ENCODE measurements around the gene CPVL. TPM values are rescaled to one million over a fixed set of nuclear protein-coding genes. Genes with fewer than 3 reads are reported as not detected.
A peak's percentile ranks its signal among the peaks of the same experiment; 100 is the strongest.

CPVL gene
- total RNA-seq, 1 donor from 2014 or later = 0.40 TPM

- DNase-seq (ENCODE audit: low read depth in 2 of 2) = no peak
Measured at GRCh38 chr7:29007127-29007526, 139.2 kb downstream of the CPVL start.

GRCh38 chr7:29005829-29006228, 140.5 kb downstream of the CPVL start:
- DNase-seq (ENCODE audit: low read depth in 2 of 2) = no peak

DNA sequence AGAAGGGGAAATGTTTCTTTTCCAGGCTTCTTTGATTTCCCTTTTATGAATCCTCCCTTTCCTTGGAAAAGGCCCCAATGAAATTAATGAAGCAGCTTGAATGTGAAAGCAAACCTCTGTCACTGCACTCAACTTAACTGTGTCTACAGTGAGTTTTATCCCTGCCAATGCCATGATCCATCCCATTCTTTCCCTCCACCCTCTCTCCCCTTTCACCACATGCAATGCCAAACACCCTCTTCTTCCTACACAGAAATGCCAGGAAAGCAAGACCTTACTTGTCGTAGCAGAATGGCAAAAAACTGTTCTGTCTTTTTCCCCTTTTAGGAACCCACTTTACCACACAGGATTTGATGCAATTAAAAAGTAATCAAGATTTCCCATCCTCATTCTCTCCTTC, 140.9 kb downstream of the CPVL start:
- DNase-seq (ENCODE audit: low read depth in 2 of 2) = no peak

GRCh38 chr7:29003703-29004102, 142.6 kb downstream of the CPVL start:
- no peak for DNase-seq (ENCODE audit: low read depth in 2 of 2)

GRCh38 chr7:29000717-29001076, 145.6 kb downstream of the CPVL start:
- no peak for DNase-seq (ENCODE audit: low read depth in 2 of 2)

- DNase-seq (ENCODE audit: low read depth in 2 of 2) = peak in 1 of 2 donors; percentile 8
Measured at GRCh38 chr7:28999895-29000716, 146.2 kb downstream of the CPVL start.

DNA sequence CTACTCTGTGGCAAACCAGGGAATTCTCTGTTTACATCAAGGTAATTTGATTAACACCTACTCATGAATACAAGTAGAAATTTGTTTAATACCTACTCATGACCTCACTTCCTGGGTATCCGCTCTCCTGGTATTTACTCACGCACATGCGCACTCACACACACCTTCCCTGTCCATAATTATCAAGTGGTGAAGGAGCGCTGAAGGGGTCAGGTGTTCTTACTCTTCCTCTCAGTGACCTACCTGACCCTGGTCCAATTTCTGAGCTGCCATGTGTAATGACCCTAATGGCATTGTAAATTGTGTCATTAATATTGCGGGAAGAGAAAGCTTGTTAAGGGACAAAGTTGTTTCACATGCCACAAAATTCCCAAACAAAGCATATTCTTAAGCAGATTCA, 146.9 kb downstream of the CPVL start:
- DNase-seq (ENCODE audit: low read depth in 2 of 2) = no peak

GRCh38 chr7:28998105-28998504, 148.2 kb downstream of the CPVL start:
- DNase-seq (ENCODE audit: low read depth in 2 of 2) = peak in 1 of 2 donors; percentile 10

GRCh38 chr7:28996836-28997235, 149.5 kb downstream of the CPVL start:
- DNase-seq (ENCODE audit: low read depth in 2 of 2) = peak in 1 of 2 donors; percentile 24

DNA sequence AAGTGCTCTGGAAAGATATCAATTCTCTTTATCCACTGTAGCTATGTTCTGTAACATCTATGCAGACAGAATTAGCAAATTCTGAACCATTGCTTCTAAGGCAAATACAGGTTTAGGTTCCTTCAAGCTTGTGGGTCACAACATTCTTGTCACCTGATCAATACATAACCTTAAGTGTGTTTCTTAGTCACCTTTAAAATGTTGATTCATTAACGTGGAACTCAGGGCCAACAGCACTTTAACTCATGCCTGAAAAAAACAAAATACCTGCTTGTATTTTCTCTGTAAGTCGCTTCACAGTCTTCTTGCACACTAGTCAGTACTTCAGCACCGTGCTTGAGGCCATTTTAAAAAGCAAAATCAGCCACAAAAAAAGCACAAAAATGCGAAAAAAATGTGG, 153.0 kb downstream of the CPVL start:
- DNase-seq (ENCODE audit: low read depth in 2 of 2) = no peak

DNA sequence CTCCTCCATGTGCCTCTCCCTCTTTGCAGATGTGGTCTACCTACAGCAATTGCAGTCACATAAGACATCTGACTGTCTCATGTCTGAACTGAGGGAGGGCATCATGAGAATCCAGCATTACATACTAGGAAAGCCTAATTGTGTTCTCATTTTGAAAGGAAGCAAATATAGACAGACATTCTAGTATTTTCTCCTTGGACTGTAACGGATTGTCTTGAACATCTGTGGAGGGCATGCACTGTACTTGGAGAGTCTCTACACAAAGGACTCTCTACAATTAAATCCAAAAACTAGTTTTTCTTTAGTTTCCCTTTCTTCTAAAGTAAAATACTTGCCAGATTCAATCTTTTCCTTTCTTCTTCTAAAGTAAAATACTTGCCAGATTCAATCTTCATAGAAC, 153.5 kb downstream of the CPVL start:
- DNase-seq (ENCODE audit: low read depth in 2 of 2) = no peak

GRCh38 chr7:28990200-28990960, 156.0 kb downstream of the CPVL start:
- no peak for DNase-seq (ENCODE audit: low read depth in 2 of 2)

- DNase-seq (ENCODE audit: low read depth in 2 of 2) = no peak
Measured at GRCh38 chr7:28989211-28989980, 156.9 kb downstream of the CPVL start.

- DNase-seq (ENCODE audit: low read depth in 2 of 2) = peak in 1 of 2 donors; percentile 86
Measured at GRCh38 chr7:28988810-28989209, 157.5 kb downstream of the CPVL start.

DNA sequence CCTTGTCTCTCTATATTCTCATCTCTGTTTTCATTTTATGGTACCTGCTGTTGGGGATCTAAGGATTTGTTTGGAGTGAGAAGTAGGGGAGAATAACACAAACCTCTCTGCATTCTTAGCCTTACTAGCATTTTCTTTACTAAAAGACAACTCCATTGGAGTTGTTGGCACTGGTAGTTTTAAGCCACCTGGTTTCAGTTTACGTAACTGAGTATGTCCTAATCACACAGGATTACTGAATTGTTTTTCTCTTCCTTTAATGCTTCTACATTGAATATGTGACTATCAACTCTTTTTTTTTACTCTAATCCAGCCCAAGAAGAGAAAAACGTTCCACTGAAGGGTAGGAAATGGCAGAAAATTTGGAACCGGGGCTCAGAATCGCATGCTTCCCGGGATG, 158.2 kb downstream of the CPVL start:
- no peak for DNase-seq (ENCODE audit: low read depth in 2 of 2)

GRCh38 chr7:28986765-28987110, 159.6 kb downstream of the CPVL start:
- peak in 1 of 2 donors; percentile 6 for DNase-seq (ENCODE audit: low read depth in 2 of 2)

- no peak for DNase-seq (ENCODE audit: low read depth in 2 of 2)
Measured at GRCh38 chr7:28986028-28986764, 160.1 kb downstream of the CPVL start.

DNA sequence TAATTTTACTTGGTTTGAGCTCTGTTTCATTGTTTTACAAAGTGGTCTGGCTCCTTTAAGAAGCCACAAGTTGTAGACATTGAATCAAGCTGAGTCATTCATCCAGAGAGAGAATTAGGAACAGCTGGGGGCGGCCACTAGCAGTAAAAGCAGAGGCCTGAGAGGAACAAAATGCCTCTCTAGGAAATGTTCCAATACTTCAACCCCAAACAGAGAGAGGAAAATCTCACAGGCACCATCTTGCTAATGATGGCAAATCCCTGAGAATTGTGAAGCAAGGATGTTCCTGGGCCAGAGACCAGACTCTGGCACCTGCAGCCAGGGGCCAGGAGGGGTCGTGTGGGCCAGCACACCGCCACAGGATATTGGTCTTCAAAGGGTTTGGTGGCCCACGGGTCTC, 161.7 kb downstream of the CPVL start:
- DNase-seq (ENCODE audit: low read depth in 2 of 2) = peak in 1 of 2 donors; percentile 66

GRCh38 chr7:28984217-28984616, 162.1 kb downstream of the CPVL start:
- no peak for DNase-seq (ENCODE audit: low read depth in 2 of 2)

DNA sequence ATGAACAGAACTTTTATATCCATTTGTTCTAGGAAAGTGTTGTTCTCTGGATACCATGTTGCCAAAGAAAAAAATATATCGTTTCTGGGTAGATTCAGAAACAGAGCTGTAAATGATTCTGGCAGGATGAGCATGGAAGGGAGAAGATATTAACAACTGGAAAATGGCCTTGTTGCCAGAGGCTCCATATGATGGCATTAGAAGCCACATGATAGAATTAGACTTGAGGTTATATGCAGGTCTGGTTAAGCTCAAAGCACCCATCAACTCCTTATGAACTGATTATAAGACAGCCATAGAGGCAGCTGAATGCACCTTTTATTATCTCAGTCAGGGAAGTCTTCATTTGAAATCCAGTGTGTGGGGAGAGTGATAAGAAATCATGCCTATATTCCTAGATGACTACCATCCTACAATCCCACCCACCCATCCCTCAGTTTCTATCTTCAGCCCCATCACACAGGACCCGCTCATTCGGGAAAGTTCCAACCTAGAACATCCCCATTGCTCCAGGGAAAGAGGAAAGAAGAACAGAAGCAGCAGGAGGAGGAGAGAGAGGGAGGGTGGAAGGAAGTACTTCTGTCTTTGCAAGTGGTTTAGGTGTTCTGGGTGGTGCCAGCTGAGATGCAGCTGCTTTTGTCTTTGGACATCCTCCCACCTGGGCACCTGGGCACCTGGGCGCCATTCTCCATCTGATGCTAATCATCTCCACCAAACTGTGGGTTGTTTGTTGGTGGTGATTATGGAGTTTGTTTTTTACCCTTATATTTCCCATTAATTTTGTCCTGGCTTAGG, 162.7 kb downstream of the CPVL start:
- no peak for DNase-seq (ENCODE audit: low read depth in 2 of 2)

DNA sequence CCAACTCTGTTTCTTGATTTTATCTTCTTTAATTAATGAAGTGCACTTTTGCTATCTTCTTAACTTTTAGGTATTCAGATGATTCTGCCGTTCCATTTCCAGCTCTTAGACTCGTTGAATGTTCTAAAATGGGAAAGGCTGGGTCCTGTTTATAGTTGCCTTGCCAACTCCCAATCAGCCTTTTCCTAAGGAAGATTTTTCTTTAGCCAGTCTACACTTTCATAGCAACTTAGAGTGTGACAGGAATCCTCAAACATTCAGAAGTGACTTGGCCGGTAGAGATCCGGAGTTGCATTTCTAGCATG, 165.2 kb downstream of the CPVL start:
- no peak for DNase-seq (ENCODE audit: low read depth in 2 of 2)
